Breast epithelium (tissue), 3 donors: ENCODE data around the gene OTOP2.

Source experiments
- CTCF ChIP-seq, 3 donors: fragments of 450-650 bp; IDR thresholded peaks; one replicate each; pipeline ENCODE4 v1.5.1; 2016 to 2017; ENCODE audit warnings: antibody characterized with exemption in 3 of 3, mild to moderate bottlenecking in 3 of 3, moderate library complexity in 3 of 3
- POLR2A ChIP-seq: fragments of 450-650 bp; IDR thresholded peaks from one replicate; pipeline ENCODE4 v1.6.1; 2016; ENCODE audit warnings: antibody characterized with exemption, mild to moderate bottlenecking, moderate library complexity
- POLR2AphosphoS5 ChIP-seq, 3 donors: sonication (generic); formaldehyde crosslinking; IDR thresholded peaks; one replicate each; pipeline ENCODE4 v1.6.1; 2017; ENCODE audit warnings: antibody characterized with exemption in 3 of 3

DNA sequence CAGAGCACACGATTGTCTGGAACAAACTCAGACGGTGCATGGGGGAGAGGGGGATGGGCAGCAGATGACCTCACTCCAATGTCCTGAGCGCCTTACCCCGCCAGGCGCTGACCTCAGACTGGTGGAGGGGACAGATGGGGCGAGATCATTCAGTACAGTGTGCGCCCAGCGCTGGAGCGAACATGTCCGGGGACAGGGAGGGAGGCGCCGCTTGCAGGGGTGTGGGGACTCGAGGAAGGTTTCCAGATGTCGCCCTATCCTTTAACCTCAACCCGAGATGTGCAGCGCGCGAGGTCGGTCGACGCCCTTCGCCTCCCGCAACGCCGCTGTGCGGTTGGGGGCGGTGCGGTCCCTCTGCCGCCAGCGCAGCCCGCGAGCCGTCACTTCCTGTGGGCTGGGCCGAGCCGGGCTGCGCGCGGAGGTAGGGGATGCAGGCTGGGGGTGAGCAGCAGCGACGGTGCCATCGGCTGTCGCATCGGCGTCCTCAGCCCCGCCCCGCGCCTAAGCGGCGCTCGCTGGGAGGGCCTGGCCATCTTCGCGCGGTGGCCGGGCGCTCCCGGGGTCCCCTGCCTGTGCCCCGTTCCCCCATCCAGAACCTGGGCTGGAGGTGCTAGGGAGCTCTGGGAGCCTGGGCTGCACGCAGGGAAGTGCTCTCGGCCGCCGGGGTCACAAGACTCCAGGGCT, 58.0 kb downstream of the OTOP2 start:
- TF ChIP-seq CTCF (IDR thresholded peaks at IDR 0.05) = peak in 2 of 3 donors; percentile 15 to 28
- TF ChIP-seq POLR2A = peak; percentile 61
- TF ChIP-seq POLR2AphosphoS5 (IDR thresholded peaks at IDR 0.05) = peak; percentile 37 to 75 (median 74)
